Cerebellar cortex (tissue), 1 donor: Measurements from ENCODE around the gene B3GLCT.
"Not testable (repeated sequence)": the region's sequence is repeated elsewhere in the genome, so short reads cannot be mapped to it uniquely, and the experiment has no call there.

ENCODE experiments used
- DNase-seq: peaks from one replicate; pipeline ENCODE4 v3.0.0-alpha.2; 2015; ENCODE audit warnings: low spot score

Gene B3GLCT

GRCh38 chr13:31199849-31200636, at the start of gene B3GLCT:
Gene B3GLCT (plus strand): TSS chr13:31199975. CDS start chr13:31200085, 110 bp downstream.
- DNase-seq: peak; percentile 58

- DNase-seq: no peak
Observed at GRCh38 chr13:31150315-31150985, 49.3 kb upstream of the B3GLCT start.

- DNase-seq: no peak
Observed at GRCh38 chr13:31151837-31152236, 47.9 kb upstream of the B3GLCT start.

- DNase-seq: no peak
Observed at GRCh38 chr13:31154939-31155338, 44.8 kb upstream of the B3GLCT start.

GRCh38 chr13:31159306-31159705, 40.5 kb upstream of the B3GLCT start:
- no peak for DNase-seq

- peak; percentile 45 for DNase-seq
Observed at GRCh38 chr13:31160857-31161556, 38.8 kb upstream of the B3GLCT start.

- peak; percentile 97 for DNase-seq
Observed at GRCh38 chr13:31161557-31162150, 38.1 kb upstream of the B3GLCT start, which contains the start of gene HSPH1. Gene HSPH1 (minus strand): TSS chr13:31161904. CDS start chr13:31161582, 322 bp downstream.

GRCh38 chr13:31162151-31163008, 37.4 kb upstream of the B3GLCT start:
- peak; percentile 98 for DNase-seq

- DNase-seq: no peak
Observed at GRCh38 chr13:31166591-31166990, 33.2 kb upstream of the B3GLCT start.

- no peak for DNase-seq
Observed at GRCh38 chr13:31167490-31167889, 32.3 kb upstream of the B3GLCT start.

- no peak for DNase-seq
Observed at GRCh38 chr13:31168166-31168565, 31.6 kb upstream of the B3GLCT start.

GRCh38 chr13:31168736-31169135, 31.0 kb upstream of the B3GLCT start:
- DNase-seq: no peak

- DNase-seq: no peak
Observed at GRCh38 chr13:31172001-31172400, 27.8 kb upstream of the B3GLCT start.

GRCh38 chr13:31172535-31172934, 27.2 kb upstream of the B3GLCT start:
- DNase-seq: no peak

GRCh38 chr13:31174018-31174417, 25.8 kb upstream of the B3GLCT start:
- peak; percentile 5 for DNase-seq

GRCh38 chr13:31175847-31176532, 23.8 kb upstream of the B3GLCT start:
- DNase-seq: no peak

GRCh38 chr13:31177813-31178495, 21.8 kb upstream of the B3GLCT start:
- not testable (repeated sequence) for DNase-seq

- no peak for DNase-seq
Observed at GRCh38 chr13:31179241-31179640, 20.5 kb upstream of the B3GLCT start.

- DNase-seq: no peak
Observed at GRCh38 chr13:31179754-31180153, 20.0 kb upstream of the B3GLCT start.

GRCh38 chr13:31182987-31183386, 16.8 kb upstream of the B3GLCT start:
- no peak for DNase-seq
